ENCODE measurements around the gene ANO6.

The ANO6 gene

GRCh38 chr12:45289245-45290215 is 73.6 kb downstream of the ANO6 start:
- TF ChIP-seq CTCF (conservative IDR thresholded peaks at IDR 0.05; ENCODE audit: low read depth, low read length): no peak
- DNase-seq (ENCODE audit: low read depth): no peak
- H3K4me3 ChIP-seq (ENCODE audit: low read length): no peak overlapping the region

GRCh38 chr12:45290216-45290605 is 74.3 kb downstream of the ANO6 start:
- H3K4me3 ChIP-seq (ENCODE audit: low read length): no peak overlapping the region
- DNase-seq (ENCODE audit: low read depth): no peak
- TF ChIP-seq CTCF (conservative IDR thresholded peaks at IDR 0.05; ENCODE audit: low read depth, low read length): no peak

- no peak for TF ChIP-seq CTCF (conservative IDR thresholded peaks at IDR 0.05; ENCODE audit: low read depth, low read length)
- no peak overlapping the region for H3K4me3 ChIP-seq (ENCODE audit: low read length)
These were observed 75.6 kb downstream of the ANO6 start for GRCh38 chr12:45291518-45291917.

GRCh38 chr12:45292486-45293195 is 76.7 kb downstream of the ANO6 start:
- H3K4me3 ChIP-seq (ENCODE audit: low read length): no peak overlapping the region
- no peak for TF ChIP-seq CTCF (conservative IDR thresholded peaks at IDR 0.05; ENCODE audit: low read depth, low read length)
- DNase-seq (ENCODE audit: low read depth): no peak

More at GRCh38 chr12:45291518-45291917, 75.6 kb downstream of the ANO6 start:
- no peak for DNase-seq (ENCODE audit: low read depth)

- no peak overlapping the region for H3K4me3 ChIP-seq (ENCODE audit: low read length)
- DNase-seq (ENCODE audit: low read depth): no peak
- TF ChIP-seq CTCF (conservative IDR thresholded peaks at IDR 0.05; ENCODE audit: low read depth, low read length): no peak
These were observed 79.0 kb downstream of the ANO6 start for GRCh38 chr12:45294906-45295305.

GRCh38 chr12:45296046-45296586 is 80.2 kb downstream of the ANO6 start:
- no peak overlapping the region for H3K4me3 ChIP-seq (ENCODE audit: low read length)
- no peak for TF ChIP-seq CTCF (conservative IDR thresholded peaks at IDR 0.05; ENCODE audit: low read depth, low read length)
- no peak for DNase-seq (ENCODE audit: low read depth)
